ENCODE measurements around the gene TRAK2.

DNA sequence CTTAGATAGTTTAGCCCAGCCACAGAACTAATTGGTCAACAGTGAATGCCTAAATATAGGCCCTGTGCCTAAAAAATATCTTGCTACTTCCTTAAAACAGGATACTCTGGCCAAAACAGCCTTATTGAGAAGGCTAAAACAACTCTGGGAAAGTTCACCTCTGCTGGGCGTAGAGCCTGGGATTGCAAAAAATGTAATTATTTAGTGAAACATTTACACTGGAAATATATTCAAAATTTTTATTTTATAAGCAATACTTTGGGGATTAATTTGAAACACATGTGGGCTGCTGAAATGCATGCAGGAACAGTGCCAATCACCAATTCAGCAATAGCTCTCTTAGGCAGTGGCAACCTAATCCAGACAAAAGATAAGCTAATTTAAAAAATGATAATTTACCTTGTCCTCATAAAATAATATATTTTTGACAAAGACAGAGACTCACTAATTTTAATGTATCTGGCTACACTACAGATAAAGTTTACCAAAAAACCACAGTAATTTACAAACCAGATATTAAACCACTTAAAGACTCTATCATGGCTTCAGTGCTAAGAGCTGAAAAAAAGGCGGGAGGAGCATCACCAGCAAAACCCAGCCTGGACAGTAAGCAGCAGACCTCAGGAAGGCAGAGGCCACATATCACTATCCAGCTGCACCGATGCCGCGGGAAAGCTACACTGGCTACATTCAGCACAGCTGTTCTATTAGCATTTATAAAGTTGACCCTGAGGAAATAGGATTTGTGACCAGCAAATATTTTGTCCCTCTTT, 18.5 kb downstream of the TRAK2 start:
- TF ChIP-seq POLR2AphosphoS5 (IDR thresholded peaks at IDR 0.05): peak in 2 of 4 donors; percentile 9 to 23
- TF ChIP-seq, protein P1, sequence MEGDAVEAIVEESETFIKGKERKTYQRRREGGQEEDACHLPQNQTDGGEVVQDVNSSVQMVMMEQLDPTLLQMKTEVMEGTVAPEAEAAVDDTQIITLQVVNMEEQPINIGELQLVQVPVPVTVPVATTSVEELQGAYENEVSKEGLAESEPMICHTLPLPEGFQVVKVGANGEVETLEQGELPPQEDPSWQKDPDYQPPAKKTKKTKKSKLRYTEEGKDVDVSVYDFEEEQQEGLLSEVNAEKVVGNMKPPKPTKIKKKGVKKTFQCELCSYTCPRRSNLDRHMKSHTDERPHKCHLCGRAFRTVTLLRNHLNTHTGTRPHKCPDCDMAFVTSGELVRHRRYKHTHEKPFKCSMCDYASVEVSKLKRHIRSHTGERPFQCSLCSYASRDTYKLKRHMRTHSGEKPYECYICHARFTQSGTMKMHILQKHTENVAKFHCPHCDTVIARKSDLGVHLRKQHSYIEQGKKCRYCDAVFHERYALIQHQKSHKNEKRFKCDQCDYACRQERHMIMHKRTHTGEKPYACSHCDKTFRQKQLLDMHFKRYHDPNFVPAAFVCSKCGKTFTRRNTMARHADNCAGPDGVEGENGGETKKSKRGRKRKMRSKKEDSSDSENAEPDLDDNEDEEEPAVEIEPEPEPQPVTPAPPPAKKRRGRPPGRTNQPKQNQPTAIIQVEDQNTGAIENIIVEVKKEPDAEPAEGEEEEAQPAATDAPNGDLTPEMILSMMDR (IDR thresholded peaks at IDR 0.05): no peak
